H1 (cell line): Measurements from ENCODE around the gene POFUT2. TPM values are rescaled to one million over a fixed set of nuclear protein-coding genes. Genes with fewer than 3 reads are reported as not detected.

Source experiments
- HDAC2 ChIP-seq, 2 experiments: fragments of 300-600 bp in 1 of 2; sonication (generic) in 1 of 2; IDR thresholded peaks; 2 replicates each; pipeline ENCODE4 v1.6.1; 2011 to 2012; ENCODE audit warnings: low read depth in 2 of 2, low read length in 2 of 2, mild to moderate bottlenecking in 2 of 2, moderate library complexity in 2 of 2, borderline replicate concordance in 1 of 2, inconsistent platforms in 1 of 2
- SP1 ChIP-seq: IDR thresholded peaks from 2 replicates; pipeline ENCODE4 v1.6.1; 2011; ENCODE audit warnings: low read depth, low read length
- SP2 ChIP-seq: IDR thresholded peaks from 2 replicates; pipeline ENCODE4 v1.6.1; 2012; ENCODE audit warnings: mild to moderate bottlenecking, low read length, inconsistent platforms
- TAF1 ChIP-seq: IDR thresholded peaks from 2 replicates; pipeline ENCODE4 v1.6.1; 2011; ENCODE audit warnings: mild to moderate bottlenecking, low read depth, low read length
- USF2 ChIP-seq: IDR thresholded peaks from 2 replicates; pipeline ENCODE4 v1.6.1; 2011; ENCODE audit warnings: low read length, improper control_type of control experiment
- polyA plus RNA-seq, 7 experiments: library from polyadenylated mRNA; depleted of rRNA in 3 of 7; stranded (reverse) in 5 of 7; unstranded in 2 of 7; fragments of >200 nt in 5 of 7; fragments of 200-250 nt in 2 of 7; gene quantifications; 1 replicate in 5 of 7; 2 replicates in 1 of 7; 4 replicates in 1 of 7; pipeline versions ENCODE4 v1.2.1 to v1.2.3, GENCODE V29; 2011 to 2013; ENCODE audit warnings: missing spikeins in 2 of 7, mixed read lengths in 2 of 7
- total RNA-seq: library from RNA; stranded (reverse); fragmentation: NEBNext Ultra II Directional; extraction: Animal tissue kit (Norgen Biotek cat#: 25700); gene quantifications from 2 replicates; pipeline ENCODE4 v1.2.1, GENCODE V29; 2021

POFUT2 gene
- total and polyA plus RNA-seq, 2 of the 8 experiments (the other 6 are each of a cell fraction or from before 2014, with no cell fraction given): 13.7 to 32.1 TPM

GRCh38 chr21:45320261-45321025, 32.7 kb upstream of the POFUT2 start (continued):
- TF ChIP-seq HDAC2 (IDR thresholded peaks at IDR 0.05; ENCODE audit: borderline replicate concordance in 1 of 2, low read depth in 2 of 2, low read length in 2 of 2) (no peak), SP1 (no peak), SP2 (no peak), TAF1 (no peak), USF2 (no peak)
- TF ChIP-seq, all 59 proteins: peak for 0
